A673 (cell line): ENCODE results near the gene RBP3. TPM values are rescaled to one million over a fixed set of nuclear protein-coding genes. Genes with fewer than 3 reads are reported as not detected.

Experiments used
- BruUV-seq: library from RNA; stranded (reverse); fragments of 400-500 nt; replicated peaks from 2 replicates; lab custom pipeline; 2021; lab: Mats Ljungman, UMichigan
- CTCF ChIA-PET: fragments of 300-600 bp; sonication (Branson Sonifier 250); formaldehyde crosslinking; loops from one replicate; lab custom pipeline; 2022; ENCODE audit warnings: antibody characterized with exemption; lab: Charles Lee
- POLR2A ChIA-PET: fragments of 300-600 bp; sonication (Branson Sonifier 250); formaldehyde crosslinking; loops from one replicate; lab custom pipeline; 2022; ENCODE audit warnings: antibody characterized with exemption; ENCODE audit not compliant: low non-redundant PET; lab: Charles Lee
- DNase-seq: peaks from one replicate; pipeline ENCODE4 v3.0.0-alpha.2; 2015; ENCODE audit warnings: low spot score
- H3K27ac ChIP-seq: fragments of 200-600 bp; sonication (generic); 2 replicates; pipeline ENCODE4 v1.5.1; 2016; ENCODE audit warnings: mixed run types, low read depth, mild to moderate bottlenecking, mixed read lengths, antibody characterized with exemption, low read length; ENCODE audit not compliant: poor library complexity, severe bottlenecking
- H3K27me3 ChIP-seq: fragments of 200-600 bp; sonication (generic); replicated peaks from 2 replicates; pipeline ENCODE4 v1.6.1; 2017; ENCODE audit warnings: mixed run types, low read depth, mild to moderate bottlenecking, mixed read lengths, antibody characterized with exemption, low read length; ENCODE audit not compliant: insufficient read depth, poor library complexity
- H3K36me3 ChIP-seq: fragments of 200-600 bp; sonication (generic); 2 replicates; pipeline ENCODE4 v1.6.1; 2016; ENCODE audit warnings: mixed run types, mild to moderate bottlenecking, mixed read lengths, antibody characterized with exemption, low read length; ENCODE audit not compliant: insufficient read depth, poor library complexity, severe bottlenecking
- H3K4me1 ChIP-seq: fragments of 200-600 bp; sonication (generic); 2 replicates; pipeline ENCODE4 v1.6.1; 2017; ENCODE audit warnings: mixed run types, mild to moderate bottlenecking, mixed read lengths, antibody characterized with exemption, low read length; ENCODE audit not compliant: insufficient read depth, poor library complexity, severe bottlenecking
- H3K4me3 ChIP-seq: fragments of 200-600 bp; sonication (generic); 2 replicates; pipeline ENCODE4 v1.5.1; 2016; ENCODE audit warnings: low read depth, mixed run types, mild to moderate bottlenecking, mixed read lengths, low read length; ENCODE audit not compliant: poor library complexity, severe bottlenecking
- H3K9me3 ChIP-seq: fragments of 200-600 bp; sonication (generic); 2 replicates; pipeline ENCODE4 v1.6.1; 2016; ENCODE audit warnings: mixed run types, low read depth, mild to moderate bottlenecking, mixed read lengths, antibody characterized with exemption, low read length; ENCODE audit not compliant: poor library complexity, severe bottlenecking
- EZH2 ChIP-seq: fragments of 200-600 bp; sonication (generic); IDR thresholded peaks from 2 replicates; pipeline ENCODE4 v1.6.1; 2017; ENCODE audit warnings: borderline replicate concordance, low read depth, mild to moderate bottlenecking, mixed read lengths, antibody characterized with exemption, low read length; ENCODE audit not compliant: poor library complexity, severe bottlenecking
- intact Hi-C: fragments of 100-400 bp; cut with micrococcal nuclease; formaldehyde crosslinking; loops from one replicate; pipeline ENCODE4 v1.10.0; 2022; ENCODE audit not compliant: unreplicated experiment
- total RNA-seq: library from RNA; stranded (reverse); gene quantifications from 2 replicates; pipeline ENCODE4 v1.2.3, GENCODE V29; 2021
- TF ChIP-seq, protein P1 (sequence below): fragments of 300-800, 200-600 bp; sonication (generic); conservative IDR thresholded peaks from 2 replicates; pipeline ENCODE4 v1.5.1; 2017; ENCODE audit warnings: low read depth, mild to moderate bottlenecking, antibody characterized with exemption, low read length, moderate library complexity, mixed read lengths

The RBP3 gene
- total RNA-seq, 1 experiment from 2014 or later = not detected

DNA sequence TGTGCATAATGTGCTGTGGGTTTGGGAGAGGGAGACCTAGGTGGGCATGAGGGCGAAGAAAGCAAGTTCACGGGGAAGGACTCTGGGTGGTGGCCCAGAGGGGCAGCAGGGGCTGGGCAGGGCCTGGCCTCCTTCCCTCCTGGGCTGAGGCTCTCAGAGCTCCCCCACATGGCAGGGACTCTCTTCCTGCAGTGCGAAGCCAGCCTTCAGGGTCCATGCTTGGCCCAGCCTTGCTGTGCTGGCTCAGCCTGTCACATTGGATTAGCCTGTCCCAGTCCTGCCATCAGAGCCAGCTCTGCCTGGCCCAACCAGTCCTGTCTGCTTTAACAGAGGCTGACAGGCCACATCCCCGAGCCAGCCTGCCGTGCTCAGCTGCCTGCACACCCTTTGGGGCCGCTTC lies 56.3 kb downstream of the RBP3 start:
- Histone ChIP-seq H3K27me3 (no peaks in the 10 kb centered on the region), H3K4me1 (no peaks in the 10 kb centered on the region), H3K27ac (no peak overlapping the region), H3K9me3 (no peaks in the 10 kb centered on the region), H3K4me3 (no peak overlapping the region), H3K36me3 (no peaks in the 10 kb centered on the region)
- no peak for DNase-seq
- TF ChIP-seq, protein P1, sequence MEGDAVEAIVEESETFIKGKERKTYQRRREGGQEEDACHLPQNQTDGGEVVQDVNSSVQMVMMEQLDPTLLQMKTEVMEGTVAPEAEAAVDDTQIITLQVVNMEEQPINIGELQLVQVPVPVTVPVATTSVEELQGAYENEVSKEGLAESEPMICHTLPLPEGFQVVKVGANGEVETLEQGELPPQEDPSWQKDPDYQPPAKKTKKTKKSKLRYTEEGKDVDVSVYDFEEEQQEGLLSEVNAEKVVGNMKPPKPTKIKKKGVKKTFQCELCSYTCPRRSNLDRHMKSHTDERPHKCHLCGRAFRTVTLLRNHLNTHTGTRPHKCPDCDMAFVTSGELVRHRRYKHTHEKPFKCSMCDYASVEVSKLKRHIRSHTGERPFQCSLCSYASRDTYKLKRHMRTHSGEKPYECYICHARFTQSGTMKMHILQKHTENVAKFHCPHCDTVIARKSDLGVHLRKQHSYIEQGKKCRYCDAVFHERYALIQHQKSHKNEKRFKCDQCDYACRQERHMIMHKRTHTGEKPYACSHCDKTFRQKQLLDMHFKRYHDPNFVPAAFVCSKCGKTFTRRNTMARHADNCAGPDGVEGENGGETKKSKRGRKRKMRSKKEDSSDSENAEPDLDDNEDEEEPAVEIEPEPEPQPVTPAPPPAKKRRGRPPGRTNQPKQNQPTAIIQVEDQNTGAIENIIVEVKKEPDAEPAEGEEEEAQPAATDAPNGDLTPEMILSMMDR = no peak
- no peak for TF ChIP-seq EZH2
- intact Hi-C loops = no loop called here
- ChIA-PET CTCF (interaction anchor here (1.0 kb wide), 1 partner anchor 14 kb away, joined by 3 read pairs; no protein-coding TSS in a partner anchor), POLR2A (no interaction called here)
- BruUV-seq = no TSS peak

DNA sequence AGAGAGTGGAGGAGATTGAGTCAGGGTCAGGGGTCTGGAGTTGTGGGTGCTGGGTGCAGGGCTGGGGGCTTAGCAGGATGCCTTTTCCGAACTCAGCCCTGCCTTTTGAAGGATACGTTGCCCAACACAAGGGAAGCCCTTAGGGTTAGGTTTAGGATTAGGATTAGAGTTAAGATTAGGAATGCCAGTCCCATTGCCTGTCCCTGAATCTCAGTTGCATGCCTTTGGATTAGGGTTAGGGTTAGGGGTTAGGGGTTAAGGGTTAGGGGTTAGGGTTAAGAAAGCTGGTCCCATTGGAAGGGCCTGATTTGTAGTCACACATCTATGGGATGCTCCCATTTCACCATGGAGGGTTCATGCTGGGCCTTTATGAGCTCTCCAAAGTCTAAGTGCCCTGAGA lies 56.8 kb downstream of the RBP3 start:
- ChIA-PET CTCF (interaction anchor here (1.0 kb wide), 1 partner anchor 14 kb away, joined by 3 read pairs; no protein-coding TSS in a partner anchor), POLR2A (no interaction called here)
- intact Hi-C loops = no loop called here
- DNase-seq = no peak
- Histone ChIP-seq H3K36me3 (no peaks in the 10 kb centered on the region), H3K27me3 (no peaks in the 10 kb centered on the region), H3K27ac (no peak overlapping the region), H3K9me3 (no peaks in the 10 kb centered on the region), H3K4me3 (no peak overlapping the region), H3K4me1 (no peaks in the 10 kb centered on the region)
- BruUV-seq = no TSS peak
- TF ChIP-seq, protein P1 = no peak
- no peak for TF ChIP-seq EZH2

DNA sequence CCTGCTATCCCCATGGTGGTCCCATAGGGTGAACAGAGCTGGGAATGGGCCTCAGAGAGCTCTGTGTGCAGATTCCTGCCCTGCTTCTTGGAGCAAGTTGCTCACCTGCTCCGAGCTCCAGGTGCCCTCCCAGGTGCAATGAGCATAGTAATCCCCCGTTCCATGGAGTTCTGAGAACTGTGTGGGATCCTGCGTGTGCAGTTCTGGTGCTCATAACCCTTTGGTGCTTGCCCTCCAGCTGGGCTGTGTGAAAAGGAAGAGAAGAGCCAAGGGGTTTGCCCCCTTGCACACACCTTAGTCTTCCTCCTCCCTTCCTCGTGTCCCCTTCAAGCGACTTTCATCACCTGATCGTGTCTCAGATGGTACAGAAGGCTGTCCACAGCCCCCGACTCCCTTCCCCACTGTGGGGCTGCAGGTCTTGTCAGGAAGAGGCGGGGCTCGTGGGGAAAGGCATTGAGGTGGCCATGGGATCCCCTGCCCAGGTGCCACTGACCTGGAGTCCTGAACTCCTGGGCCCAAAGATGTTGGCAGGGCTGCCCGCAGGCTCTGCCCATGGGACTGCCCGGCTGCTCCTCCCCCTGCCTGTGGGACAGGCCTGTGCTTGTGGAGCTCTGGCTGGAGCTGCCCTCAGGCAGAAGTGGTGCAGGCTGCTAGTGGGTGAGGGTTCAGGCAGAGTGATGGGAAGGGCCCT lies 57.8 kb downstream of the RBP3 start:
- Histone ChIP-seq H3K36me3 (no peaks in the 10 kb centered on the region), H3K27ac (no peak overlapping the region), H3K9me3 (no peaks in the 10 kb centered on the region), H3K4me3 (no peak overlapping the region), H3K4me1 (no peaks in the 10 kb centered on the region), H3K27me3 (no peaks in the 10 kb centered on the region)
- ChIA-PET POLR2A (no interaction called here), CTCF (no interaction called here)
- BruUV-seq = no TSS peak
- intact Hi-C loops = no loop called here
- DNase-seq = no peak
- TF ChIP-seq, protein P1 = no peak
- no peak for TF ChIP-seq EZH2
